ENCODE results near the gene CACUL1. TPM values are rescaled to one million over a fixed set of nuclear protein-coding genes. Genes with fewer than 3 reads are reported as not detected.
A peak's percentile ranks its signal among the peaks of the same experiment; 100 is the strongest.

The CACUL1 gene
- total RNA-seq, 1 donor from 2014 or later, result 64.5 TPM

GRCh38 chr10:118763202-118763988 is 8.6 kb upstream of the CACUL1 start:
- no peak overlapping the region for H3K27ac Mint-ChIP-seq (ENCODE audit: unreplicated experiment)
- peaks cover 1% of the 10 kb centered on the region for H3K27me3 Mint-ChIP-seq (ENCODE audit: unreplicated experiment)
- H3K36me3 Mint-ChIP-seq (ENCODE audit: unreplicated experiment), result no peaks in the 10 kb centered on the region
- DNase-seq, result no peak
- no peaks in the 10 kb centered on the region for H3K9me3 Mint-ChIP-seq (ENCODE audit: unreplicated experiment)
- no peak overlapping the region for H3K4me3 Mint-ChIP-seq (ENCODE audit: unreplicated experiment)
- H3K4me1 Mint-ChIP-seq (ENCODE audit: low read depth, unreplicated experiment), result no peaks in the 10 kb centered on the region
- no peak for TF ChIP-seq CTCF (IDR thresholded peaks at IDR 0.05; ENCODE audit: partially characterized antibody, unreplicated experiment)

DNA sequence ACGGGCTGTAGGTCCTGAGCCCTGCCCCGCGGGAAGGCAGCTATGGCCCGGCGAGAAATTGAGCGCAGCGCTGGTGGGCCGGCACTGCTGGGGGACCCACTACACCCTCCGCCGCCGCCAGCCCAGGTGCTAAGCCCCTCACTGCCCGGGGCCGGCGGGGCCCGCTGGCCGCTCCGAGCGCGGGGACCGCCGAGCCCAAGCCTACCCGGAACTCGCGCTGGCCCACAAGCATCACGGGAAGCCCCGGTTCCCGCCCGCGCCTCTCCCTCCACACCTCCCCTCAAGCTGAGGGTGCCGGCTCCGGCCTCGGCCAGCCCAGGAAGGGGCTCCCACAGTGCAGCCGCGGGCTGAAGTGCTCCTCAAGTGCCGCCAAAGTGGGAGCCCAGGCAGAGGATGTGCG is 5.5 kb upstream of the CACUL1 start:
- H3K36me3 Mint-ChIP-seq (ENCODE audit: unreplicated experiment), result no peaks in the 10 kb centered on the region
- H3K27me3 Mint-ChIP-seq (ENCODE audit: unreplicated experiment), result peaks cover 3% of the 10 kb centered on the region
- no peak overlapping the region for H3K4me3 Mint-ChIP-seq (ENCODE audit: unreplicated experiment)
- no peak overlapping the region for H3K27ac Mint-ChIP-seq (ENCODE audit: unreplicated experiment)
- DNase-seq, result peak; percentile 27
- H3K4me1 Mint-ChIP-seq (ENCODE audit: low read depth, unreplicated experiment), result no peaks in the 10 kb centered on the region
- no peak for TF ChIP-seq CTCF (IDR thresholded peaks at IDR 0.05; ENCODE audit: partially characterized antibody, unreplicated experiment)
- no peaks in the 10 kb centered on the region for H3K9me3 Mint-ChIP-seq (ENCODE audit: unreplicated experiment)

GRCh38 chr10:118758449-118758848 is 3.7 kb upstream of the CACUL1 start:
- no peaks in the 10 kb centered on the region for H3K4me1 Mint-ChIP-seq (ENCODE audit: low read depth, unreplicated experiment)
- H3K9me3 Mint-ChIP-seq (ENCODE audit: unreplicated experiment), result peaks cover 3% of the 10 kb centered on the region
- no peak overlapping the region for H3K4me3 Mint-ChIP-seq (ENCODE audit: unreplicated experiment)
- H3K36me3 Mint-ChIP-seq (ENCODE audit: unreplicated experiment), result no peaks in the 10 kb centered on the region
- no peak for DNase-seq
- TF ChIP-seq CTCF (IDR thresholded peaks at IDR 0.05; ENCODE audit: partially characterized antibody, unreplicated experiment), result no peak
- peaks cover 6% of the 10 kb centered on the region for H3K27me3 Mint-ChIP-seq (ENCODE audit: unreplicated experiment)
- H3K27ac Mint-ChIP-seq (ENCODE audit: unreplicated experiment), result no peak overlapping the region

DNA sequence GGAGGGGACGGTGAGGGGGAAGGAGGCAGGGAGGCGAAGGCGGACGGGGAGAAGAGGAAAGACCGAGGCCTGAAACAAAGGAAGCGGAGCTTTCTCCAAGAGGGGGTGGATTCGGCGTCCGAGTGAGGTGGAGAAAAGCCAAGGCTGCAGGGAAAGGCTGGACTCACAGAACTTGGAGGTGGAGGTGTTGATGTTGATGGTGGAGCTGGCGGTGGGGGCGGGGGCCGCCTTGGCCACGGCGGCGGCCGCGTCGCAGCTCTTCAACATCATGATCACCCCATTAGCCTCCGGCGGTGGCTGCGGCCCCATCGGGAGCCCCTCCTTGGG is 578 bp downstream of the CACUL1 start:
- H3K4me1 Mint-ChIP-seq (ENCODE audit: low read depth, unreplicated experiment), result peaks cover 17% of the 10 kb centered on the region
- peaks cover 6% of the 10 kb centered on the region for H3K27me3 Mint-ChIP-seq (ENCODE audit: unreplicated experiment)
- peak overlapping the region; percentile 90 for H3K4me3 Mint-ChIP-seq (ENCODE audit: unreplicated experiment)
- DNase-seq, result peak; percentile 75
- peak overlapping the region; percentile 97 for H3K27ac Mint-ChIP-seq (ENCODE audit: unreplicated experiment)
- no peaks in the 10 kb centered on the region for H3K36me3 Mint-ChIP-seq (ENCODE audit: unreplicated experiment)
- H3K9me3 Mint-ChIP-seq (ENCODE audit: unreplicated experiment), result peaks cover 5% of the 10 kb centered on the region
- no peak for TF ChIP-seq CTCF (IDR thresholded peaks at IDR 0.05; ENCODE audit: partially characterized antibody, unreplicated experiment)

All from glutamatergic neuron (in vitro differentiated cells).